ENCODE measurements around the gene RPS18. TPM values are rescaled to one million over a fixed set of nuclear protein-coding genes. Genes with fewer than 3 reads are reported as not detected.

Gene RPS18
- total RNA-seq, 2 donors from 2014 or later = 2,541 to 3,009 TPM

DNA sequence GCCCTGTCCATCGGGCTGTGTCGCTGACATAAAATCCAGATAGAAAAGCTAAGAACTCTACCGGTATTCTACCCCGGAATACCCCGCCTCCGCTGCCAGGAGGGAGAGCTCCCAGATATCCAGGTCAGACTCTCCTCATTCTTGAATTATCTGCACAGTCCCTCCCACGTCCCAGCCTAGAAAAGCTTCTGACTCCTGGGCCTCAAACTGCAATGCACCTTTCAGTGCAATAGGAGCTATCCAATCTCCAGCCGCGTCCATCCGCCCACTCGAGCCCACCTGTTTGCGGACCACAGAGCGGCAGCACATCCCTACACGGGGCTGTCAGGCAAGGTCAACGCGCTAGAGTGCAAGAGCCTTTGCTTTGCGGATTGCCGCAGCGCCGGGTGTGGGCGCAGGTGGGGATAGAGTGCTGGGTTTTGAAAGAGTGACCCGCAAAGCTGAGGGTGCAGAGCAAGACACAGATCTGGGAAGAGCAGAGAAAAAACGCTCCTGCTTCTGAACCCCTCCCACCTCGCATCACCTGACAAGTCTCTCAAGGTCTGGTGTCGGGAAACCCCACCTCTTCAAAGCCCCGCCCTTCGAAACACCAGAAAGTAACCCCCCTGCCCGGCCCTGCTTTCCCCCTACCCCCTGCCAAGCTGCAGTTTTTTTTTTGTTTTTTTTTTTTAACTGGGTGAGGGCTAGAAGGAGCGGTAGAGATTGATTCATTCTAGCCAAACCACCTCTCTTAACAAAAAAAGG lies 40.7 kb downstream of the RPS18 start:
- Mint-ChIP-seq H3K27ac (peak overlapping the region; percentile 48), H3K27me3 (ENCODE audit: insufficient read depth) (peaks cover 13% of the 10 kb centered on the region), H3K36me3 (ENCODE audit: low read depth) (peaks cover 4% of the 10 kb centered on the region), H3K9me3 (no peaks in the 10 kb centered on the region), H3K4me3 (peak overlapping the region; percentile 74), H3K4me1 (peaks cover 28% of the 10 kb centered on the region)
- peak; percentile 92 for DNase-seq
- H3K27me3 ChIP-seq (ENCODE audit: control insufficient read depth, insufficient read depth, low read length, poor library complexity, severe bottlenecking) = peaks cover 20% of the 10 kb centered on the region
- no peaks in the 10 kb centered on the region for H3K9me3 ChIP-seq (ENCODE audit: control insufficient read depth, low read length)
- peak overlapping the region; percentile 31 for H3K9ac ChIP-seq (ENCODE audit: extremely low read depth, low read length, poor library complexity, severe bottlenecking)
- H3K4me3 ChIP-seq (ENCODE audit: low read length) = peak overlapping the region; percentile 75
- TF ChIP-seq, protein P1, sequence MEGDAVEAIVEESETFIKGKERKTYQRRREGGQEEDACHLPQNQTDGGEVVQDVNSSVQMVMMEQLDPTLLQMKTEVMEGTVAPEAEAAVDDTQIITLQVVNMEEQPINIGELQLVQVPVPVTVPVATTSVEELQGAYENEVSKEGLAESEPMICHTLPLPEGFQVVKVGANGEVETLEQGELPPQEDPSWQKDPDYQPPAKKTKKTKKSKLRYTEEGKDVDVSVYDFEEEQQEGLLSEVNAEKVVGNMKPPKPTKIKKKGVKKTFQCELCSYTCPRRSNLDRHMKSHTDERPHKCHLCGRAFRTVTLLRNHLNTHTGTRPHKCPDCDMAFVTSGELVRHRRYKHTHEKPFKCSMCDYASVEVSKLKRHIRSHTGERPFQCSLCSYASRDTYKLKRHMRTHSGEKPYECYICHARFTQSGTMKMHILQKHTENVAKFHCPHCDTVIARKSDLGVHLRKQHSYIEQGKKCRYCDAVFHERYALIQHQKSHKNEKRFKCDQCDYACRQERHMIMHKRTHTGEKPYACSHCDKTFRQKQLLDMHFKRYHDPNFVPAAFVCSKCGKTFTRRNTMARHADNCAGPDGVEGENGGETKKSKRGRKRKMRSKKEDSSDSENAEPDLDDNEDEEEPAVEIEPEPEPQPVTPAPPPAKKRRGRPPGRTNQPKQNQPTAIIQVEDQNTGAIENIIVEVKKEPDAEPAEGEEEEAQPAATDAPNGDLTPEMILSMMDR (conservative IDR thresholded peaks at IDR 0.05) = peak; percentile 17
- WGBS, 2 experiments (ENCODE audit: insufficient coverage in 1 of 2, insufficient read length in 1 of 2) = 6 to 11% methylated on average over 18 to 29 of the region's 29 CpGs
- no peaks in the 10 kb centered on the region for H3K36me3 ChIP-seq (ENCODE audit: control insufficient read depth, insufficient read depth, low read length)
- H3K4me1 ChIP-seq (ENCODE audit: control insufficient read depth, insufficient read depth, low read length) = no peaks in the 10 kb centered on the region
- H3K27ac ChIP-seq (ENCODE audit: low read depth, low read length) = no peak overlapping the region

GRCh38 chr6:33313105-33313708 lies 41.3 kb downstream of the RPS18 start:
- H3K9me3 Mint-ChIP-seq = no peaks in the 10 kb centered on the region
- Histone ChIP-seq H3K4me1 (ENCODE audit: control insufficient read depth, insufficient read depth, low read length) (no peaks in the 10 kb centered on the region), H3K4me3 (ENCODE audit: low read length) (peak overlapping the region; percentile 75), H3K27me3 (ENCODE audit: control insufficient read depth, insufficient read depth, low read length, poor library complexity, severe bottlenecking) (peaks cover 20% of the 10 kb centered on the region), H3K27ac (ENCODE audit: low read depth, low read length) (no peak overlapping the region), H3K9ac (ENCODE audit: extremely low read depth, low read length, poor library complexity, severe bottlenecking) (peak overlapping the region; percentile 31), H3K9me3 (ENCODE audit: control insufficient read depth, low read length) (no peaks in the 10 kb centered on the region), H3K36me3 (ENCODE audit: control insufficient read depth, insufficient read depth, low read length) (no peaks in the 10 kb centered on the region)
- H3K27ac Mint-ChIP-seq = peak overlapping the region; percentile 85
- peak; percentile 86 for DNase-seq
- TF ChIP-seq, protein P1 (conservative IDR thresholded peaks at IDR 0.05) = no peak
- H3K27me3 Mint-ChIP-seq (ENCODE audit: insufficient read depth) = peaks cover 13% of the 10 kb centered on the region
- WGBS, 2 experiments (ENCODE audit: insufficient coverage in 1 of 2, insufficient read length in 1 of 2) = 1 to 6% methylated on average over 7 to 33 of the region's 33 CpGs
- H3K36me3 Mint-ChIP-seq (ENCODE audit: low read depth) = peaks cover 5% of the 10 kb centered on the region
- H3K4me3 Mint-ChIP-seq = peak overlapping the region; percentile 74
- H3K4me1 Mint-ChIP-seq = peaks cover 28% of the 10 kb centered on the region

DNA sequence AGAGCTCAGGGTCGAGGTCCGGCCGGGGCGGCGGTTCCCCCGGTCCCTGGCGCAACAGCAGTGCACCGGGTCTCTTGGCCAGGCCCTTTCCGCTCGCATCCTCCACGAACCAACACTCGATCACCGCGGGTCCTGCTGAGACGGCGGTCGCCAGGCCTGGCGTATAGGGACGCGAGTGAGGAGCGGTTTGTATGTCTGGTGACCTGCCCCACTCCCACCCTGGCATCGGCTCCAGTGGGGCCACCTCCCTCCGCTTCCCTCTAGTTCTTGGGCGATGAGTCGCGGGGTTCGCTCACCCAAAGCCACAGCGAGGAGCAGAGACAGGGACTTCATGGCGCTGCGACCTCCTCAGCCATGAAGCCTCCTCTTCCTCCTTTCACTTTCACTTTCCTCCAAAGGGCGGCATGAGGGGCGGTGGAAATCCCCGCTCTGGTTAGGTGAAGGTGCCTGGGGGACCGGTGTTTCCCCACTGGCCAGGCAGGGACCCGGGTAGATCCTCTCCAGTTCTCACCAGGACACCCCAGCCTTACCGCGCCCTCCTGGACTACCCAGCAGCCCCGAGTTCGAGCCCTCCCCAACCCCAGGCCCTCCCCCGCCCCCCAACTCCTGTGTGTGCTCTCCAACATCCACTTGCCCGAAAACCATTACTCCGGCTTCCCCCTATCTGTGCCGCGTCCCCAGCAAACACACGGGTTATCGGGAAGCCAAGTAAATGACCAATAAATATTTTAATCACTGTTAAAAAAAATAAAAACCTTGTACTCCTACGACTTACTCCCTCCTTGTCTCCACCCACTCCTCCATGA lies 42.0 kb downstream of the RPS18 start, which contains the start of gene TAPBP:
TAPBP (minus strand) TSS at position 370 of the 806 bp plus-strand sequence; CDS start at position 333, 37 bp downstream.
- H3K27ac ChIP-seq (ENCODE audit: low read depth, low read length) = no peak within 1 kb of the TSS
- H3K9me3 Mint-ChIP-seq = no peaks in the 10 kb centered on the region

More for the DNA sequence above, 42.0 kb downstream of the RPS18 start, which contains the start of gene TAPBP:
- Mint-ChIP-seq H3K4me3 (peak within 1 kb of the TSS; percentile 74), H3K27me3 (ENCODE audit: insufficient read depth) (peaks cover 13% of the 10 kb centered on the region), H3K36me3 (ENCODE audit: low read depth) (peaks cover 11% of the 10 kb centered on the region), H3K27ac (peak within 1 kb of the TSS; percentile 85), H3K4me1 (peaks cover 32% of the 10 kb centered on the region)
- Histone ChIP-seq H3K9ac (ENCODE audit: extremely low read depth, low read length, poor library complexity, severe bottlenecking) (peak within 1 kb of the TSS; percentile 31), H3K9me3 (ENCODE audit: control insufficient read depth, low read length) (no peaks in the 10 kb centered on the region), H3K27me3 (ENCODE audit: control insufficient read depth, insufficient read depth, low read length, poor library complexity, severe bottlenecking) (peaks cover 20% of the 10 kb centered on the region), H3K36me3 (ENCODE audit: control insufficient read depth, insufficient read depth, low read length) (peaks cover 5% of the 10 kb centered on the region), H3K4me1 (ENCODE audit: control insufficient read depth, insufficient read depth, low read length) (peaks cover 4% of the 10 kb centered on the region), H3K4me3 (ENCODE audit: low read length) (peak within 1 kb of the TSS; percentile 75)
- 0 to 7% methylated on average over 11 to 47 of the region's 47 CpGs for WGBS, 2 experiments (ENCODE audit: insufficient coverage in 1 of 2, insufficient read length in 1 of 2)
- TF ChIP-seq, protein P1 (conservative IDR thresholded peaks at IDR 0.05) = no peak
- peak; percentile 82 for DNase-seq
